ENCODE data around the gene CWC22.

- TF ChIP-seq, protein P1, sequence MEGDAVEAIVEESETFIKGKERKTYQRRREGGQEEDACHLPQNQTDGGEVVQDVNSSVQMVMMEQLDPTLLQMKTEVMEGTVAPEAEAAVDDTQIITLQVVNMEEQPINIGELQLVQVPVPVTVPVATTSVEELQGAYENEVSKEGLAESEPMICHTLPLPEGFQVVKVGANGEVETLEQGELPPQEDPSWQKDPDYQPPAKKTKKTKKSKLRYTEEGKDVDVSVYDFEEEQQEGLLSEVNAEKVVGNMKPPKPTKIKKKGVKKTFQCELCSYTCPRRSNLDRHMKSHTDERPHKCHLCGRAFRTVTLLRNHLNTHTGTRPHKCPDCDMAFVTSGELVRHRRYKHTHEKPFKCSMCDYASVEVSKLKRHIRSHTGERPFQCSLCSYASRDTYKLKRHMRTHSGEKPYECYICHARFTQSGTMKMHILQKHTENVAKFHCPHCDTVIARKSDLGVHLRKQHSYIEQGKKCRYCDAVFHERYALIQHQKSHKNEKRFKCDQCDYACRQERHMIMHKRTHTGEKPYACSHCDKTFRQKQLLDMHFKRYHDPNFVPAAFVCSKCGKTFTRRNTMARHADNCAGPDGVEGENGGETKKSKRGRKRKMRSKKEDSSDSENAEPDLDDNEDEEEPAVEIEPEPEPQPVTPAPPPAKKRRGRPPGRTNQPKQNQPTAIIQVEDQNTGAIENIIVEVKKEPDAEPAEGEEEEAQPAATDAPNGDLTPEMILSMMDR (IDR thresholded peaks at IDR 0.05; ENCODE audit: borderline replicate concordance, extremely low read depth, low read length, poor library complexity, severe bottlenecking) = no peak
- TF ChIP-seq EZH2 (IDR thresholded peaks at IDR 0.05; ENCODE audit: borderline replicate concordance, low read depth, low read length, severe bottlenecking) = no peak
These were observed 2.4 kb downstream of the CWC22 start for GRCh38 chr2:180004731-180005130.

Data from DND-41 (cell line).